ENCODE measurements around the gene TANC1. TPM values are rescaled to one million over a fixed set of nuclear protein-coding genes. Genes with fewer than 3 reads are reported as not detected.

Gene TANC1
- total RNA-seq, 1 donor = 34.7 TPM

DNA sequence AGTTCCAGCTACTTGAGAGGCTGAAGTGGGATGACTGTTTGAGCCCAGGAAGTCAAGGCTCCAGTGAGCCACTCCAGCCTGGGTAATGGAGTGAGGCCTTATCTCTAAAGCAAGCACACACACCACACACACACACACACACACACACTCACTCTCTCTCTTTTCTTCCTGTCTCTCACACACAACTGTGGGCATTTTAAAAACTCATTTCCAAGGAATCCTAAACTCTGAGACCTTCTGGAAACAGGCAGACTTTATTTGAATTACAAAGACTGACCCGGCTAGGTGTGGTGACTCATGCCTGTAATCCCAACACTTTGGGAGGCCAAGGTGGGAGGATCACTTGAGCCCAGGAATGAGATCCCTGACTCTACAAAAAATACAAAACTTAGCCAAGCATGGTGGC lies 296.7 kb downstream of the TANC1 start:
- H3K4me3 ChIP-seq (ENCODE audit: insufficient read depth, low read length) = no peak overlapping the region

DNA sequence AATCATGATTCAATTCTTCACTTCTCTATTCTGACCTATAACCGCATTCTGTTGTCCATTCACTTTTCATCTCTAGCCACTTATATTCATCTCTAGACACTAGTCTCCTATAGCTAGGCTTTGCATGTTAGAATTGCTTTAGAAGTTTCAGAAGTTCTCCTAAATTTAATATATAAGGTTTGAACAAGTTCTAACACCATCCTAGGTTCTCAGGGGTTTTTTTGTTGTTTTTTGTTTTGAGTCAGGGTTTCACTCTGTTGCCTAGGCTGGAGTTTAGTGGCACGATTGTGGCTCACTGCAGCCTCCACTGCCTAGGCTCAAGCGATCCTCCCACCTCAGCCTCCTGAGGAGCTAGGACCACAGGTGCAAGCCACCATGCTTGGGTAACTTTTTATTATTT lies 298.1 kb downstream of the TANC1 start:
- H3K36me3 ChIP-seq (ENCODE audit: insufficient read depth, low read length) = no peaks in the 10 kb centered on the region
- DNase-seq (ENCODE audit: insufficient read length, low spot score, missing footprints) = no peak
- no peaks in the 10 kb centered on the region for H4K20me1 ChIP-seq (ENCODE audit: insufficient read depth, low read length)
- no peaks in the 10 kb centered on the region for H3K27me3 ChIP-seq (ENCODE audit: insufficient read depth, low read length)
- H3K4me2 ChIP-seq (ENCODE audit: insufficient read depth, low read length) = no peak overlapping the region
- H2AFZ ChIP-seq (ENCODE audit: low read length) = no peak overlapping the region
- no peak overlapping the region for H3K27ac ChIP-seq (ENCODE audit: low read depth, low read length)
- TF ChIP-seq, protein P1, sequence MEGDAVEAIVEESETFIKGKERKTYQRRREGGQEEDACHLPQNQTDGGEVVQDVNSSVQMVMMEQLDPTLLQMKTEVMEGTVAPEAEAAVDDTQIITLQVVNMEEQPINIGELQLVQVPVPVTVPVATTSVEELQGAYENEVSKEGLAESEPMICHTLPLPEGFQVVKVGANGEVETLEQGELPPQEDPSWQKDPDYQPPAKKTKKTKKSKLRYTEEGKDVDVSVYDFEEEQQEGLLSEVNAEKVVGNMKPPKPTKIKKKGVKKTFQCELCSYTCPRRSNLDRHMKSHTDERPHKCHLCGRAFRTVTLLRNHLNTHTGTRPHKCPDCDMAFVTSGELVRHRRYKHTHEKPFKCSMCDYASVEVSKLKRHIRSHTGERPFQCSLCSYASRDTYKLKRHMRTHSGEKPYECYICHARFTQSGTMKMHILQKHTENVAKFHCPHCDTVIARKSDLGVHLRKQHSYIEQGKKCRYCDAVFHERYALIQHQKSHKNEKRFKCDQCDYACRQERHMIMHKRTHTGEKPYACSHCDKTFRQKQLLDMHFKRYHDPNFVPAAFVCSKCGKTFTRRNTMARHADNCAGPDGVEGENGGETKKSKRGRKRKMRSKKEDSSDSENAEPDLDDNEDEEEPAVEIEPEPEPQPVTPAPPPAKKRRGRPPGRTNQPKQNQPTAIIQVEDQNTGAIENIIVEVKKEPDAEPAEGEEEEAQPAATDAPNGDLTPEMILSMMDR (IDR thresholded peaks at IDR 0.05; ENCODE audit: extremely low read depth, low read depth, low read length) = no peak
- peaks cover 4% of the 10 kb centered on the region for H3K4me1 ChIP-seq (ENCODE audit: insufficient read depth, low read length)
- H3K9me3 ChIP-seq (ENCODE audit: low read depth, low read length) = no peaks in the 10 kb centered on the region
- no peak overlapping the region for H3K4me3 ChIP-seq (ENCODE audit: insufficient read depth, low read length)
- H3K79me2 ChIP-seq (ENCODE audit: insufficient read depth, low read length) = peaks cover 3% of the 10 kb centered on the region

More for the DNA sequence above, 296.7 kb downstream of the TANC1 start:
- no peaks in the 10 kb centered on the region for H3K36me3 ChIP-seq (ENCODE audit: insufficient read depth, low read length)
- TF ChIP-seq, protein P1 (IDR thresholded peaks at IDR 0.05; ENCODE audit: extremely low read depth, low read depth, low read length) = no peak
- no peak overlapping the region for H3K27ac ChIP-seq (ENCODE audit: low read depth, low read length)
- H3K27me3 ChIP-seq (ENCODE audit: insufficient read depth, low read length) = no peaks in the 10 kb centered on the region
- H3K4me2 ChIP-seq (ENCODE audit: insufficient read depth, low read length) = no peak overlapping the region
- no peaks in the 10 kb centered on the region for H4K20me1 ChIP-seq (ENCODE audit: insufficient read depth, low read length)
- H3K9me3 ChIP-seq (ENCODE audit: low read depth, low read length) = no peaks in the 10 kb centered on the region
- no peak for DNase-seq (ENCODE audit: insufficient read length, low spot score, missing footprints)
- H2AFZ ChIP-seq (ENCODE audit: low read length) = no peak overlapping the region
- H3K79me2 ChIP-seq (ENCODE audit: insufficient read depth, low read length) = peaks cover 3% of the 10 kb centered on the region
- H3K4me1 ChIP-seq (ENCODE audit: insufficient read depth, low read length) = peaks cover 4% of the 10 kb centered on the region

DNA sequence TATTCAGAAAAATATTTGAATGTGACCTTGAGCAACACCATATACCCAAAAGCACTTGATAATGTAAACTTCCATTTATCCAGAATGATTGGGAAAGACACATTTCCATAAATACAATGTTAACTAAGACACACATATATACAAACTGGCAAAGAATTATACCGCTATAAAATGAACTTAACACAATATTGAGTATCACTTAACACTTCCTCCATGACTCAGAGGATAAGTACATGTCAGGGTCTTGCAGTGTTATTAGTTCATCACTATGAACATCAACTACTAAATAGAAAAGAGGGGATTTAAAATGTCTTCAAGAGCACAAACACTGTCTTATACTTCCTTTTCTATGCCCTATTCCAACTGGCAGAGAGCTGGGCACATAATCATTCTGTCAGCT lies 299.5 kb downstream of the TANC1 start:
- no peak for DNase-seq (ENCODE audit: insufficient read length, low spot score, missing footprints)
- no peaks in the 10 kb centered on the region for H3K27me3 ChIP-seq (ENCODE audit: insufficient read depth, low read length)
- H3K79me2 ChIP-seq (ENCODE audit: insufficient read depth, low read length) = peaks cover under 1% of the 10 kb centered on the region
- H4K20me1 ChIP-seq (ENCODE audit: insufficient read depth, low read length) = no peaks in the 10 kb centered on the region
- H3K36me3 ChIP-seq (ENCODE audit: insufficient read depth, low read length) = no peaks in the 10 kb centered on the region
- H2AFZ ChIP-seq (ENCODE audit: low read length) = no peak overlapping the region
- H3K4me1 ChIP-seq (ENCODE audit: insufficient read depth, low read length) = peaks cover 4% of the 10 kb centered on the region
- no peak overlapping the region for H3K27ac ChIP-seq (ENCODE audit: low read depth, low read length)
- no peak overlapping the region for H3K4me3 ChIP-seq (ENCODE audit: insufficient read depth, low read length)
- H3K4me2 ChIP-seq (ENCODE audit: insufficient read depth, low read length) = no peak overlapping the region
- TF ChIP-seq, protein P1 (IDR thresholded peaks at IDR 0.05; ENCODE audit: extremely low read depth, low read depth, low read length) = no peak
- no peaks in the 10 kb centered on the region for H3K9me3 ChIP-seq (ENCODE audit: low read depth, low read length)

DNA sequence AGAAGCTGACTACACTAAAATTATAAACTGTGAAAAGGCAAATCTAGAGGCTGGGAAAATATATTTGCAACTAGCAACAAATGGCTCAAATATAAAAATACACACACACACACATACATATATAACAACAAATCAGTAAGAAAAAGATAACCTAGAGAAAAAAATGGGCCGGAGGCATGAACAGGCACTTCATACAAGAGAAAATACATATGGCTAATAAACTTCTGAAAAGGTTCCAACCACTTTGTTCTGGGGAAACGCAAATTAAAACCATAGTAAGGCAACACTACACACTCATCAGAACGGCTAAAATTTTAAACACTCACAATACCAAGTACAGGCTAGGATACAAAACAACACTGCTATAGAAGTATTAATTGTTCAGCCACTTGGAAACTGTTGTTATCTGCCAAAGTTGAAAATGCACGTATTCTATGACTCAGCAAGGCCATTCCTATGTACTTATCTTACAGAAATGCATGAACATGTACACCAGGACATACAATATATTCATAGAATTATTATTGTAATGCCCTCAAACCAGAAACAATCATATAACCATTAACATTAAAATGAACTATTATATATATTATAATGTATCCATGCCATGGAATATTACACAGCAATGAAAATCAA lies 302.4 kb downstream of the TANC1 start:
- H3K4me3 ChIP-seq (ENCODE audit: insufficient read depth, low read length) = no peak overlapping the region
- H3K4me2 ChIP-seq (ENCODE audit: insufficient read depth, low read length) = no peak overlapping the region
- no peaks in the 10 kb centered on the region for H4K20me1 ChIP-seq (ENCODE audit: insufficient read depth, low read length)
- TF ChIP-seq, protein P1 (IDR thresholded peaks at IDR 0.05; ENCODE audit: extremely low read depth, low read depth, low read length) = no peak
- H3K27me3 ChIP-seq (ENCODE audit: insufficient read depth, low read length) = no peaks in the 10 kb centered on the region
- H3K4me1 ChIP-seq (ENCODE audit: insufficient read depth, low read length) = peaks cover 4% of the 10 kb centered on the region
- H2AFZ ChIP-seq (ENCODE audit: low read length) = no peak overlapping the region
- no peaks in the 10 kb centered on the region for H3K9me3 ChIP-seq (ENCODE audit: low read depth, low read length)
- DNase-seq (ENCODE audit: insufficient read length, low spot score, missing footprints) = no peak
- no peak overlapping the region for H3K27ac ChIP-seq (ENCODE audit: low read depth, low read length)
- no peaks in the 10 kb centered on the region for H3K79me2 ChIP-seq (ENCODE audit: insufficient read depth, low read length)
- no peaks in the 10 kb centered on the region for H3K36me3 ChIP-seq (ENCODE audit: insufficient read depth, low read length)

All from osteoblast (primary cell).